Measurements from ENCODE around the gene ITPKB.
"Not testable (repeated sequence)": the region's sequence is repeated elsewhere in the genome, so short reads cannot be mapped to it uniquely, and the experiment has no call there.

The ITPKB gene

GRCh38 chr1:226625326-226625725 is 113.8 kb downstream of the ITPKB start:
- no peak for TF ChIP-seq CTCF (conservative IDR thresholded peaks at IDR 0.05)
- H3K27ac ChIP-seq, result no peak overlapping the region

- H3K27ac ChIP-seq, result no peak overlapping the region
- TF ChIP-seq CTCF (conservative IDR thresholded peaks at IDR 0.05), result no peak
Observed at GRCh38 chr1:226624526-226624925, 114.6 kb downstream of the ITPKB start.

- no peak overlapping the region for H3K27ac ChIP-seq
- no peak for TF ChIP-seq CTCF (conservative IDR thresholded peaks at IDR 0.05)
Observed at GRCh38 chr1:226622012-226622411, 117.1 kb downstream of the ITPKB start.

GRCh38 chr1:226619031-226619430 is 120.1 kb downstream of the ITPKB start:
- TF ChIP-seq CTCF (conservative IDR thresholded peaks at IDR 0.05), result no peak
- H3K27ac ChIP-seq, result no peak overlapping the region

- TF ChIP-seq CTCF (conservative IDR thresholded peaks at IDR 0.05), result no peak
- no peak overlapping the region for H3K27ac ChIP-seq
Observed at GRCh38 chr1:226618380-226618779, 120.7 kb downstream of the ITPKB start.

- not testable (repeated sequence) for H3K27ac ChIP-seq
Observed at GRCh38 chr1:226617719-226618118, 121.4 kb downstream of the ITPKB start.

GRCh38 chr1:226617109-226617508 is 122.0 kb downstream of the ITPKB start:
- no peak for TF ChIP-seq CTCF (conservative IDR thresholded peaks at IDR 0.05)
- H3K27ac ChIP-seq, result no peak overlapping the region

GRCh38 chr1:226616636-226617035 is 122.4 kb downstream of the ITPKB start:
- H3K27ac ChIP-seq, result no peak overlapping the region
- no peak for TF ChIP-seq CTCF (conservative IDR thresholded peaks at IDR 0.05)
